Activated CD4-positive, CD25-positive, alpha-beta regulatory T cell treated with anti-CD3 and anti-CD28 coated beads, Interleukin-2, amount 50 U/mL, for 72 hours (primary cell): ENCODE data around the gene RAB3IP.
"Not testable (repeated sequence)": the region's sequence is repeated elsewhere in the genome, so short reads cannot be mapped to it uniquely, and the experiment has no call there.

ENCODE experiments used
- DNase-seq: peaks from one replicate; pipeline ENCODE4 v3.0.0; 2021

RAB3IP gene

GRCh38 chr12:69837657-69838415, 99.2 kb downstream of the RAB3IP start:
- DNase-seq: no peak

GRCh38 chr12:69840727-69841126, 102.1 kb downstream of the RAB3IP start:
- DNase-seq: no peak

- DNase-seq: no peak
Measured at GRCh38 chr12:69843608-69844007, 104.9 kb downstream of the RAB3IP start.

DNA sequence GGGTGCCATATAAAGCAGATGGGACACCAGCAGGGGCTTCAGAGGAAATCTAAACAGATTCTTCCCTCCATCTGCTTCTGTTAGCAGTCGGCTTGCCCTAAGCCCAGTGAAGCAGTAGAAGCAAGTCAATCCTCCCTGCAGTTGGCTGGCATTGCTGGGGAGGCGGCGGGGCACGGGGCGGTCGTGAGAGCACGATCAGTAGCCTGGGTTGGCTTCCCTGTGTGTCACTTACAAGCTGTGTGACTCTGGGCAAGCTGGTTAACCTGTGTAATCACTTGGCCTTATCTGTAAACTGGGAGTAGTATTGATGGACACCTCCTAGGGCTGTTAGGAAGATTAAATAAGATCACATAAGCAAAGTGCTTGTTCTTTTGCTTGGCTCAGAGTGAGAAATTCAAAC, 105.8 kb downstream of the RAB3IP start:
- no peak for DNase-seq

DNA sequence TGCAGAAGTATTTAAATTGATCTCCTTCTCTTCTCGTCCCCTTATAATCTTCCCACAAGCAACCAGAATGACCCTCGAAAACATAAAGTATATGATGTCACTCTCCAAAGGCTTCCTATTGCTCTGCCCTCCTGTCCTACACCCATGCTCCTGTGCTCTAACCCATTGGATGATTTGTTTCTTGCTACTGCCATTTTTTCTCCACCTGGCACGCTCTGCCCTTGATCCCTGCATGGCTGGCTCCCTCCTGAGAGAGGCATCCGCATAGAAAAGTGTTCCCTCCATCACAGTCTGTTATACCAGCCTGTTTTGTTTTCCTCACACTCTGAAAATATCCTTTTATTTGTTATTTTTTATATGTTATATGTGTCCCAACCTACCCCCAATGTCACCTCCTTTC, 106.2 kb downstream of the RAB3IP start:
- no peak for DNase-seq

DNA sequence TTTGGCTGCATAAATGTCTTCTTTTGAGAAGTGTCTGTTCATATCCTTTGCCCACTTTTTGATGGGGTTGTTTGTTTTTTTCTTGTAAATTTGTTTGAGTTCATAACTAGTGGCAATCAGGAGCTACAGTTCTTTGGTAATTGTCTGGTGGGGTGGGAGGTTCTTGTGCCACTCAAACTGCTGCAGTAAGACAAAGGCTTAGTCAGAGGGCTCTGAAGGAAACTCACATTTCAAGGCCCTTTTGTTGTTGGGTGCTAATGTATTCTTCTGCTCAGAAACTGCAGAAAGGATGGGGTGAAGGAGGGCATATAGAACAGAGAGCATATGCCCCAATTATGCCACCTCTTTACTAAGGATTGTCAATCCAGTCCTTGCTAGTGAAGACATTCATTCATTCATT, 108.3 kb downstream of the RAB3IP start:
- DNase-seq: no peak

GRCh38 chr12:69851976-69852375, 113.3 kb downstream of the RAB3IP start:
- DNase-seq: no peak

- not testable (repeated sequence) for DNase-seq
Measured at GRCh38 chr12:69853176-69853961, 114.7 kb downstream of the RAB3IP start.

DNA sequence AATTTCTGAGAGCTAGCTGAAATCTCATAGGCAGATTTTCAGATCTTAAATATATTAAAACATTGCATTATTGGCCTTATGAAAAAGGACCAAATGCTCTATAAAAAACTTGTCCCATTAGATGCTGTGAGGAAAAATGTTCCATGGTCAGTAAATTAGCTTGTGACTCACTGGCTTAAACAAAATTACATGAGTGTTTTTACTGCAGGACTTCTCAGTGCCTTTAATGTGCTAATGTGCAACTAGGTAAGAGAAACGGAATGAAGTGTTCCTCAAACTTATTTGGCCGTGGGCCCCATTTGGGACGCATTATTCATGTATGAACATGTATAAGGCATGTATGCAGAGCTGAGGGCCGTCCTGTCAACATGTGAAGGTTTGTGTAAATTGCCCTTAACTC, 128.0 kb downstream of the RAB3IP start:
- DNase-seq: no peak

GRCh38 chr12:69868695-69869094, 130.0 kb downstream of the RAB3IP start:
- no peak for DNase-seq

DNA sequence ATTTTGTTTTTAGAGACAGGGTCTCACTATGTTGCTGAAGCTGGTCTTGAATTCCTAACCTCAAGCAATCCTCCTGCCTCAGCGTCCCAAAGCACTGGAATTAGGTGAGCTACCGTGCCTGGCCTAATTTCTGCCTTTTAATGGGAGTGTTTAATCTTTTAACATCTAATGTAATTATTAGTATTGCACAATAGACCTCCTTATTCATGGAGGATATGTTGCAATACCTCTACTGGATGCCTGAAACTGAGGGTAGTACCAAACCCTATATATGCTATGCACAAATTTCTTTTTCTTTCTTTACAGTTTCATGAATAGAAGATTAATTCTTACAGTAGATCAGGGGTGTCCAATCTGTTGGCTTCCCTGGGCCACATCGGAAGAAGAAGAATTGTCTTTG, 134.1 kb downstream of the RAB3IP start:
- no peak for DNase-seq
